Peyer's patch (tissue), 4 donors: ENCODE measurements around the gene LEMD1.

Source experiments
- CTCF ChIP-seq, 6 experiments: fragments of 450-650 bp in 4 of 6; fragments of 200-600 bp in 2 of 6; sonication (generic) in 1 of 6; IDR thresholded peaks; one replicate each; pipeline ENCODE4 v1.5.1; 2017 to 2019; ENCODE audit warnings: antibody characterized with exemption in 6 of 6, mild to moderate bottlenecking in 3 of 6, moderate library complexity in 1 of 6
- POLR2A ChIP-seq, 2 donors: fragments of 450-650 bp; IDR thresholded peaks; one replicate each; pipeline ENCODE4 v1.5.1; 2017; ENCODE audit warnings: antibody characterized with exemption in 2 of 2, mild to moderate bottlenecking in 2 of 2, moderate library complexity in 2 of 2

GRCh38 chr1:205441318-205441633 lies 19.4 kb upstream of the LEMD1 start:
- TF ChIP-seq CTCF (IDR thresholded peaks at IDR 0.05) (peak in 1 of 6 experiments; percentile 1), POLR2A (IDR thresholded peaks at IDR 0.05) (no peak)
